ENCODE measurements around the gene REPS1. TPM values are rescaled to one million over a fixed set of nuclear protein-coding genes. Genes with fewer than 3 reads are reported as not detected.
A peak's percentile ranks its signal among the peaks of the same experiment; 100 is the strongest.

REPS1 gene
- total RNA-seq, 1 experiment from 2014 or later: 74.4 TPM

DNA sequence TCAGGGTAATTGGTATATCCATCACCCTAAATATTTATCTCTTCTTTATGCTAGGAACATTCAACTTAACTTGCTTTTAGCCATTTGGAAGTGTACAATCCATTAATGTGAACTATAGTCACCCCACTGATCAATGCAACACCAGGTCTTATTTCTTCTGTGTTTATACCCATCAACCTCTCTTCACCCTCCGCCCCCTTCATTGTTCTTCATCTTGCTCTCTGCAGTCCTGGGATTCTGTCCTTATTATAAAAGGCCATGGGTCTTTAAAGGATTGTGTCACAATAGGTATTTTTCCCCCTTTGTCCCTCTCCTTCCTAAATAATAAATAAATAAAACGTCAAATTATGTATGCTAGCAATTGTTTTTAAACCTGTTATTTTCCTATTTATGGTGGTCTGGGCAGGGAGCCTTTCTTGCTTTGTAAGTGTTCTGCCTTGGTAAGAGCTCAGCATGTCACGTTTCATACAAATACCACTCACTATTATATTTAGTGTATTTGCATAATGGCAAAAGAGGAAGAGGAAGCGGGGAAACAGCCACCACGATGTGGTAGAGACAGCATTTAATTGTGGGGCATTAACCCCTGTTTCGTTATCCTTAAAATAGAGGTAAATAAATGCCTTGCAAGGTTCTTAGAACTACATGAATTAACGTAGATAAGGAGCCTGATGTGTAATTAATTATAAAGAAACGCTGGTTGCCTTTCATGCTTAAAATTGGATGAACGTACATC, 42.3 kb upstream of the REPS1 start:
- Histone ChIP-seq H3K27ac (ENCODE audit: insufficient read length, low read depth, low read length) (no peak overlapping the region), H3K4ac (ENCODE audit: low read depth, low read length) (no peak overlapping the region), H2AK5ac (ENCODE audit: insufficient read length, low read length) (no peak overlapping the region), H4K8ac (replicated peaks; ENCODE audit: insufficient read length, low read depth, low read length) (no peak overlapping the region), H3K79me2 (ENCODE audit: insufficient read depth, low read length) (peaks cover 22% of the 10 kb centered on the region), H3K9ac (ENCODE audit: extremely low read depth, insufficient read length, low read length) (peak overlapping the region; percentile 87), H2BK5ac (ENCODE audit: insufficient read length, low read length) (no peak overlapping the region), H2BK20ac (ENCODE audit: low read depth, low read length, poor library complexity, severe bottlenecking) (no peak overlapping the region), H4K5ac (ENCODE audit: insufficient read length, low read depth, low read length) (no peak overlapping the region), H4K20me1 (ENCODE audit: control insufficient read depth, insufficient read depth, insufficient read length) (peaks cover 2% of the 10 kb centered on the region), H2BK12ac (ENCODE audit: insufficient read length, low read depth, low read length) (no peak overlapping the region), H2AFZ (ENCODE audit: low read length) (no peak overlapping the region), H3K4me2 (ENCODE audit: insufficient read depth, insufficient read length, low read length) (peak overlapping the region; percentile 78), H3K9me3 (ENCODE audit: control insufficient read depth, low read depth, low read length) (no peaks in the 10 kb centered on the region), H3K79me1 (ENCODE audit: insufficient read depth, low read depth, low read length, poor library complexity, severe bottlenecking) (no peaks in the 10 kb centered on the region), H3K56ac (ENCODE audit: insufficient read length, low read depth, low read length) (no peak overlapping the region), H4K91ac (ENCODE audit: insufficient read length, low read depth, low read length) (no peak overlapping the region), H3K23ac (ENCODE audit: insufficient read length, low read depth, low read length) (no peak overlapping the region), H3T11ph (ENCODE audit: low read length) (no peak overlapping the region), H3K14ac (ENCODE audit: insufficient read depth, low read length) (no peak overlapping the region), H3K27me3 (ENCODE audit: insufficient read depth, low read length) (no peaks in the 10 kb centered on the region), H3K4me1 (ENCODE audit: insufficient read depth, low read length) (peaks cover 13% of the 10 kb centered on the region; the same call in 1 of the 2 replicates), H3K18ac (ENCODE audit: insufficient read length, low read depth, low read length) (no peak overlapping the region), H2BK15ac (ENCODE audit: low read depth, low read length) (no peak overlapping the region), H2BK120ac (ENCODE audit: low read depth, low read length, poor library complexity, severe bottlenecking) (no peak overlapping the region), H3K23me2 (ENCODE audit: insufficient read length, low read depth, low read length, poor library complexity, severe bottlenecking) (peaks cover 15% of the 10 kb centered on the region)
- H3K27ac Mint-ChIP-seq: no peak overlapping the region
- TF ChIP-seq, protein P1, sequence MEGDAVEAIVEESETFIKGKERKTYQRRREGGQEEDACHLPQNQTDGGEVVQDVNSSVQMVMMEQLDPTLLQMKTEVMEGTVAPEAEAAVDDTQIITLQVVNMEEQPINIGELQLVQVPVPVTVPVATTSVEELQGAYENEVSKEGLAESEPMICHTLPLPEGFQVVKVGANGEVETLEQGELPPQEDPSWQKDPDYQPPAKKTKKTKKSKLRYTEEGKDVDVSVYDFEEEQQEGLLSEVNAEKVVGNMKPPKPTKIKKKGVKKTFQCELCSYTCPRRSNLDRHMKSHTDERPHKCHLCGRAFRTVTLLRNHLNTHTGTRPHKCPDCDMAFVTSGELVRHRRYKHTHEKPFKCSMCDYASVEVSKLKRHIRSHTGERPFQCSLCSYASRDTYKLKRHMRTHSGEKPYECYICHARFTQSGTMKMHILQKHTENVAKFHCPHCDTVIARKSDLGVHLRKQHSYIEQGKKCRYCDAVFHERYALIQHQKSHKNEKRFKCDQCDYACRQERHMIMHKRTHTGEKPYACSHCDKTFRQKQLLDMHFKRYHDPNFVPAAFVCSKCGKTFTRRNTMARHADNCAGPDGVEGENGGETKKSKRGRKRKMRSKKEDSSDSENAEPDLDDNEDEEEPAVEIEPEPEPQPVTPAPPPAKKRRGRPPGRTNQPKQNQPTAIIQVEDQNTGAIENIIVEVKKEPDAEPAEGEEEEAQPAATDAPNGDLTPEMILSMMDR (conservative IDR thresholded peaks at IDR 0.05): no peak
- peaks cover 18 to 19% (median 19%) of the 10 kb centered on the region in 3 experiments; a peak in 6 of 7 replicates for H3K36me3 Mint-ChIP-seq (ENCODE audit: insufficient read depth in 1 of 3, low read depth in 3 of 3)
- DNase-seq: no peak
- no CpG with 5 or more reads among the region's 9 CpGs for WGBS (ENCODE audit: extremely low coverage, insufficient read length, low lambda C conversion rate)
- no peak overlapping the region for H3K4me3 Mint-ChIP-seq
- peaks cover 25 to 28% of the 10 kb centered on the region in 2 experiments for H3K4me1 Mint-ChIP-seq
- H3K27me3 Mint-ChIP-seq (ENCODE audit: low read depth): no peaks in the 10 kb centered on the region
- no peaks in the 10 kb centered on the region for H3K9me3 Mint-ChIP-seq
